ENCODE measurements around the gene SYCP2L.
"Not testable (repeated sequence)": the region's sequence is repeated elsewhere in the genome, so short reads cannot be mapped to it uniquely, and the experiment has no call there.

The SYCP2L gene

GRCh38 chr6:10850728-10851127 is 36.1 kb upstream of the SYCP2L start:
- no peak for DNase-seq (ENCODE audit: low read depth in 1 of 2, low spot score in 1 of 2)
- Histone ChIP-seq H3K27ac (replicated peaks) (no peak overlapping the region), H3K27me3 (ENCODE audit: insufficient read depth, poor library complexity, severe bottlenecking) (no peaks in the 10 kb centered on the region), H3K4me3 (replicated peaks; ENCODE audit: insufficient read depth, low read length) (no peak overlapping the region)
- TF ChIP-seq REST (IDR thresholded peaks at IDR 0.05; ENCODE audit: insufficient replicate concordance, low read depth) = no peak
- TF ChIP-seq POLR2AphosphoS5 (IDR thresholded peaks at IDR 0.05; ENCODE audit: low read depth) = no peak
- TF ChIP-seq SPI1 (IDR thresholded peaks at IDR 0.05; ENCODE audit: borderline replicate concordance, low read depth) = no peak
- TF ChIP-seq GABPA (IDR thresholded peaks at IDR 0.05; ENCODE audit: low read depth) = no peak
- TF ChIP-seq CTCF (IDR thresholded peaks at IDR 0.05; ENCODE audit: insufficient read depth, low read length) = no peak

GRCh38 chr6:10852361-10852960 is 34.4 kb upstream of the SYCP2L start:
- Histone ChIP-seq H3K4me3 (replicated peaks; ENCODE audit: insufficient read depth, low read length) (no peak overlapping the region), H3K27ac (replicated peaks) (no peak overlapping the region), H3K27me3 (ENCODE audit: insufficient read depth, poor library complexity, severe bottlenecking) (no peaks in the 10 kb centered on the region)
- no peak for DNase-seq (ENCODE audit: low read depth in 1 of 2, low spot score in 1 of 2)
- TF ChIP-seq REST (IDR thresholded peaks at IDR 0.05; ENCODE audit: insufficient replicate concordance, low read depth) = no peak
- no peak for TF ChIP-seq SPI1 (IDR thresholded peaks at IDR 0.05; ENCODE audit: borderline replicate concordance, low read depth)
- TF ChIP-seq POLR2AphosphoS5 (IDR thresholded peaks at IDR 0.05; ENCODE audit: low read depth) = no peak
- no peak for TF ChIP-seq CTCF (IDR thresholded peaks at IDR 0.05; ENCODE audit: insufficient read depth, low read length)
- no peak for TF ChIP-seq GABPA (IDR thresholded peaks at IDR 0.05; ENCODE audit: low read depth)

GRCh38 chr6:10853849-10854300 is 33.0 kb upstream of the SYCP2L start:
- peak; percentile 51; the same call in 1 of the 2 replicates for TF ChIP-seq SPI1 (IDR thresholded peaks at IDR 0.05; ENCODE audit: borderline replicate concordance, low read depth)

GRCh38 chr6:10854922-10855632 is 31.8 kb upstream of the SYCP2L start:
- Histone ChIP-seq H3K27me3 (ENCODE audit: insufficient read depth, poor library complexity, severe bottlenecking) (no peaks in the 10 kb centered on the region), H3K4me3 (replicated peaks; ENCODE audit: insufficient read depth, low read length) (no peak overlapping the region), H3K27ac (replicated peaks) (peak overlapping the region; percentile 50; the same call in 1 of the 2 replicates)
- DNase-seq (ENCODE audit: low read depth in 1 of 2, low spot score in 1 of 2) = peak; percentile 22 to 62
- TF ChIP-seq POLR2AphosphoS5 (IDR thresholded peaks at IDR 0.05; ENCODE audit: low read depth) = peak; percentile 89
- TF ChIP-seq SPI1 (IDR thresholded peaks at IDR 0.05; ENCODE audit: borderline replicate concordance, low read depth) = peak; percentile 12; the same call in 1 of the 2 replicates
- no peak for TF ChIP-seq CTCF (IDR thresholded peaks at IDR 0.05; ENCODE audit: insufficient read depth, low read length)

More at GRCh38 chr6:10853849-10854300, 33.0 kb upstream of the SYCP2L start:
- H3K27me3 ChIP-seq (ENCODE audit: insufficient read depth, poor library complexity, severe bottlenecking); H3K4me3 ChIP-seq (replicated peaks; ENCODE audit: insufficient read depth, low read length): not testable (repeated sequence)
- H3K27ac ChIP-seq (replicated peaks) = peak overlapping the region; percentile 50
- DNase-seq (ENCODE audit: low read depth in 1 of 2, low spot score in 1 of 2) = peak in 1 of 2 experiments; percentile 77
